ENCODE data around the gene LENG8. TPM values are rescaled to one million over a fixed set of nuclear protein-coding genes. Genes with fewer than 3 reads are reported as not detected.
"Not testable (repeated sequence)": the region's sequence is repeated elsewhere in the genome, so short reads cannot be mapped to it uniquely, and the experiment has no call there.

LENG8 gene
- total and polyA plus RNA-seq, 8 donors = 121 to 213 (median 153) TPM

- H3K4me3 ChIP-seq = no peak overlapping the region
- no peak for TF ChIP-seq CTCF (IDR thresholded peaks at IDR 0.05)
- DNase-seq (no peak), ATAC-seq (no peak)
- H3K27me3 ChIP-seq = peaks cover 0 to 94% of the 10 kb centered on the region in 2 donors
- no peaks in the 10 kb centered on the region for H3K36me3 ChIP-seq
- intact Hi-C loops (cut with DNase I) = no loop called here
- H3K27ac ChIP-seq = no peak overlapping the region
- no peaks in the 10 kb centered on the region for H3K4me1 ChIP-seq
- no peaks in the 10 kb centered on the region for H3K9me3 ChIP-seq
These were observed 43.6 kb downstream of the LENG8 start for GRCh38 chr19:54492568-54492967.

- peaks cover 0 to 89% of the 10 kb centered on the region in 2 donors for H3K27me3 ChIP-seq
- H3K4me3 ChIP-seq; H3K36me3 ChIP-seq; intact Hi-C loops (cut with DNase I); ATAC-seq; DNase-seq; H3K9me3 ChIP-seq; H3K27ac ChIP-seq; H3K4me1 ChIP-seq: not testable (repeated sequence)
These were observed 44.1 kb downstream of the LENG8 start for GRCh38 chr19:54493056-54493455.

- intact Hi-C loops (cut with DNase I) = no loop called here
- ATAC-seq (no peak), DNase-seq (no peak)
- no peaks in the 10 kb centered on the region for H3K4me1 ChIP-seq
- peaks cover 0 to 85% of the 10 kb centered on the region in 2 donors for H3K27me3 ChIP-seq
- TF ChIP-seq CTCF (IDR thresholded peaks at IDR 0.05) = no peak
- H3K9me3 ChIP-seq = no peaks in the 10 kb centered on the region
- H3K36me3 ChIP-seq = no peaks in the 10 kb centered on the region
- H3K27ac ChIP-seq = no peak overlapping the region
- H3K4me3 ChIP-seq = no peak overlapping the region
These were observed 45.1 kb downstream of the LENG8 start for GRCh38 chr19:54493967-54494585.

- H3K9me3 ChIP-seq; DNase-seq; H3K27ac ChIP-seq; intact Hi-C loops (cut with DNase I); H3K4me1 ChIP-seq; ATAC-seq; H3K4me3 ChIP-seq; H3K36me3 ChIP-seq: not testable (repeated sequence)
- peaks cover 0 to 84% of the 10 kb centered on the region in 2 donors for H3K27me3 ChIP-seq
These were observed 46.3 kb downstream of the LENG8 start for GRCh38 chr19:54495284-54495683.

- DNase-seq; H3K4me1 ChIP-seq; intact Hi-C loops (cut with DNase I); H3K27ac ChIP-seq; ATAC-seq; H3K4me3 ChIP-seq; H3K36me3 ChIP-seq; H3K9me3 ChIP-seq: not testable (repeated sequence)
- H3K27me3 ChIP-seq = peaks cover 0 to 76% of the 10 kb centered on the region in 2 donors
These were observed 48.9 kb downstream of the LENG8 start for GRCh38 chr19:54497747-54498450.

- peaks cover 0 to 77% of the 10 kb centered on the region in 2 donors for H3K27me3 ChIP-seq
- H3K9me3 ChIP-seq; ATAC-seq; DNase-seq; H3K4me1 ChIP-seq; H3K27ac ChIP-seq; H3K36me3 ChIP-seq; intact Hi-C loops (cut with DNase I); H3K4me3 ChIP-seq: not testable (repeated sequence)
These were observed 49.4 kb downstream of the LENG8 start for GRCh38 chr19:54498451-54498772.

- DNase-seq (no peak), ATAC-seq (no peak)
- Histone ChIP-seq H3K27ac (no peak within 1 kb of the TSS), H3K36me3 (no peaks in the 10 kb centered on the region), H3K4me1 (no peaks in the 10 kb centered on the region), H3K27me3 (peaks cover 0 to 78% of the 10 kb centered on the region in 2 donors), H3K9me3 (no peaks in the 10 kb centered on the region), H3K4me3 (no peak within 1 kb of the TSS)
- no peak for TF ChIP-seq CTCF (IDR thresholded peaks at IDR 0.05)
- intact Hi-C loops (cut with DNase I) = no loop called here
These were observed 53.6 kb downstream of the LENG8 start, which contains the start of gene LAIR2 for GRCh38 chr19:54502518-54503048. LAIR2 (plus strand) TSS chr19:54502831; CDS start chr19:54502919, 88 bp downstream.

- intact Hi-C loops (cut with DNase I); DNase-seq; H3K27ac ChIP-seq; H3K4me3 ChIP-seq; H3K4me1 ChIP-seq; H3K9me3 ChIP-seq; H3K36me3 ChIP-seq; ATAC-seq: not testable (repeated sequence)
- peaks cover 0 to 68% of the 10 kb centered on the region in 2 donors for H3K27me3 ChIP-seq
These were observed 56.5 kb downstream of the LENG8 start for GRCh38 chr19:54505542-54505941.
